NCI-H128 (cell line): ENCODE measurements around the gene ZNF700.
"Not testable (repeated sequence)": the region's sequence is repeated elsewhere in the genome, so short reads cannot be mapped to it uniquely, and the experiment has no call there.

ENCODE experiments used
- DNase-seq: peaks from one replicate; lab custom pipeline; 2025; ENCODE audit not compliant: unreplicated experiment; lab: John Stamatoyannopoulos, UW

Gene ZNF700

GRCh38 chr19:11924886-11925650 is at the start of gene ZNF700:
Gene ZNF700 (plus strand): TSS chr19:11925107. CDS start chr19:11925211, 104 bp downstream.
- DNase-seq = peak; percentile 88

- not testable (repeated sequence) for DNase-seq
Observed at GRCh38 chr19:11879687-11880266, 45.1 kb upstream of the ZNF700 start.

- DNase-seq = no peak
Observed at GRCh38 chr19:11880598-11880997, 44.3 kb upstream of the ZNF700 start.

- DNase-seq = peak; percentile 40
Observed at GRCh38 chr19:11881151-11881800, 43.6 kb upstream of the ZNF700 start.

GRCh38 chr19:11882606-11883005 is 42.3 kb upstream of the ZNF700 start:
- no peak for DNase-seq

- DNase-seq = no peak
Observed at GRCh38 chr19:11887234-11887610, 37.7 kb upstream of the ZNF700 start.

- DNase-seq = peak; percentile 12
Observed at GRCh38 chr19:11887611-11888531, 37.0 kb upstream of the ZNF700 start, which contains the start of gene ZNF69. Gene ZNF69 (plus strand): TSS chr19:11887782. CDS start chr19:11887924, 142 bp downstream.

GRCh38 chr19:11889901-11890300 is 35.0 kb upstream of the ZNF700 start:
- DNase-seq = not testable (repeated sequence)

GRCh38 chr19:11890634-11891033 is 34.3 kb upstream of the ZNF700 start:
- no peak for DNase-seq

GRCh38 chr19:11894851-11895250 is 30.1 kb upstream of the ZNF700 start:
- DNase-seq = no peak

GRCh38 chr19:11902228-11902627 is 22.7 kb upstream of the ZNF700 start:
- no peak for DNase-seq

GRCh38 chr19:11905928-11906327 is 19.0 kb upstream of the ZNF700 start:
- no peak for DNase-seq

- not testable (repeated sequence) for DNase-seq
Observed at GRCh38 chr19:11911937-11912336, 13.0 kb upstream of the ZNF700 start.

- not testable (repeated sequence) for DNase-seq
Observed at GRCh38 chr19:11914417-11915051, 10.4 kb upstream of the ZNF700 start.

GRCh38 chr19:11921852-11922495 is 2.9 kb upstream of the ZNF700 start:
- DNase-seq = no peak

- not testable (repeated sequence) for DNase-seq
Observed at GRCh38 chr19:11925651-11926187, 812 bp downstream of the ZNF700 start.

GRCh38 chr19:11927227-11927626 is 2.3 kb downstream of the ZNF700 start:
- DNase-seq = no peak

GRCh38 chr19:11931051-11931450 is 6.1 kb downstream of the ZNF700 start:
- DNase-seq = no peak

GRCh38 chr19:11931513-11931912 is 6.6 kb downstream of the ZNF700 start:
- DNase-seq = no peak

GRCh38 chr19:11935829-11936228 is 10.9 kb downstream of the ZNF700 start:
- DNase-seq = not testable (repeated sequence)
